HG02852 (cell line): ENCODE data around the gene ALG2.
"Not testable (repeated sequence)": the region's sequence is repeated elsewhere in the genome, so short reads cannot be mapped to it uniquely, and the experiment has no call there.

ENCODE experiments used
- ATAC-seq: cut with Tn5 transposase; IDR thresholded peaks from one replicate; pipeline ENCODE4 v1.9.1; 2021; ENCODE audit warnings: mild to moderate bottlenecking, moderate library complexity; ENCODE audit not compliant: unreplicated experiment

ALG2 gene

DNA sequence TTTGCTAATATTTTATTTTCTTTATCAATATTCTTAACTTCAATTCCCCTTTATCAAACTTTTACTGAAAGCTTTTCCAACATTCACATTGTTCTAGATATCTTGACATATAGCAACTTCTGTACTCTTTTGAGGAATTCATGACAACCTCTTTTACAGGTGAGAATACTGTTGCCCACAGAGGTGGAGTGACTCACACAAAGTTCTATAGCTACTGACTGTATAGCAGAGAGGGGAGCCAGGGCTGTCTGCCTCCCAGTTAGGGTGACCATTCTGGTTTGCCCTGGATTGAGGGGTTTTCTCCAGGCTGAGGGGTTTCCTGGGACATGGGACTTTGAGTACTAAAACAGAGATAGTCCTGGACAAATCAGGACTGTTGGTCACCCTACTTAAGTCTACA lies 16.6 kb upstream of the ALG2 start:
- no peak for ATAC-seq

DNA sequence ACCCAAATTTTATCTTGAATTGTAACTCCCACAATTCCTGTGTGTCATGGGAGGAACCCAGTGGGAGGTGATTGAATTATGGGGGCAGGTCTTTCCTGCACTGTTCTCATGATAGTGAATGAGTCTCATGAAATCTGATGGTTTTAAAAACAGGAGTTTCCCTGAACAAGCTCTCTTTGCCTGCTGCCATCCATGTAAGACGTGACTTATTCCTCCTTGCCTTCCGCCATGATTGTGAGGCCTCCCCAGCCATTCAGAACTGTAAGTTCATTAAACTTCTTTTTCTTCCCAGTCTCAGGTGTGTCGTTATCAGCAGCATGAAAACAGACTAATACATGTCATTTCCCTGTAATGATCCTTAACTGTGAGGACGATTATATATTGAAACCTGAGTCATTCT lies 16.1 kb upstream of the ALG2 start:
- ATAC-seq = not testable (repeated sequence)

- ATAC-seq = no peak
These were observed 15.6 kb upstream of the ALG2 start for GRCh38 chr9:99237356-99237755.

GRCh38 chr9:99235926-99236634 lies 14.3 kb upstream of the ALG2 start:
- peak; percentile 96 for ATAC-seq

- no peak for ATAC-seq
These were observed 13.3 kb upstream of the ALG2 start for GRCh38 chr9:99235069-99235468.

- no peak for ATAC-seq
These were observed 12.9 kb upstream of the ALG2 start for GRCh38 chr9:99234618-99235017.

DNA sequence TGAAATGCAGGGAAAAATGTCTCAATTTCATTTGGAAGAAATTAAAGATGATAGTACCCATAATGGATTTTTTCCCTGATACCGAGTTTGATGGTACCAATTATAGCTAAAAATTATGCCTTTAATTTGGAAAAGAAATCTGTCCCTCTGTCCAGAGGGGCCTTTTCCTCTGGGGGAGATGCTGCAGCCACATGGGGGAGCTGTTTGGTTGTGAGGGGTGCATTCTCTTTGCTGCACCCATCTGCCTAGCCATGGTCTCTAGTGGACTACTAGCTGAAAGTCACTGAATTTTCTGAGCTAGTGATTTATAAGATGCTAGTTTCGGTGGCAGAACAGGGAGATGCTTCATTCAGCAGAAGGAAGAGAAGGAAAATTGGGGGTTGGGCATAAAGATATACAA lies 10.0 kb upstream of the ALG2 start:
- no peak for ATAC-seq

- no peak for ATAC-seq
These were observed 8.5 kb upstream of the ALG2 start for GRCh38 chr9:99230206-99230605.

DNA sequence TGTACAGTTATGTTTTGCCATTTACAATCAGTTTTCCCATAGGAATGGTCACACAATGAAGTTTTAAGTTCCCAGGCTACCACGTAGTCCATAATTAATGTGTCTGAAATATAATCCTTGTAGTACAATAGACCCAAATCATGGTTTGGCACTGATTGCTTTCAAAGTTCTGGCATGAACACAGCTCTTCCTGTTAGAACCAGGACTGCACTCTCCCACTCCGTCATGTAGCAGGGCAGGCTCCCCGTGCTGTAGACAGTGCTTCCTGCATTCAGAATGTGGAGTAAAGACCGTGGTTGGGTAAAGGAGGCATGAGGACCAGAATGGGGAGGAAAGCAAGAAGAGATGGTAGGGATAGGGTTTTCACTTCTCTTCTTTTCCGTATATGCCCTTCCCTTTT lies 4.3 kb upstream of the ALG2 start:
- no peak for ATAC-seq

DNA sequence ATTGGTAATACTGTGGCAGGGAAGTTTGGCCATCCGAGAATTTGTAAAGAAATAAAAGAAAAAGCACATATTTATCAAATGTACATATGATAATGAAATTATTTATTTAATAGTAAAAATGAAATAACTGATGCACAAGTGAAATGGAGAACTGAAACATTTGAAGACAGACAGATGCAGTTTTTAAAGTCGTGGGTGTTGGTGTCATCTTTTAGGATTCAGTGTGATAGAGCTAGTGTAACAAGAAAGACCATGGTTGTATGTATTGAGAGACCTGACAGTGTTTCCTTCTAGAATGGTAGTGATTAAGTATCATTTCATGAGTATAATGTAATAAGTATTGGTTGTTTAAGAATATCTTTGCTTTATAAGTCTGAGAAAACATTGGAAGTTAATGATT lies 2.7 kb upstream of the ALG2 start:
- no peak for ATAC-seq

GRCh38 chr9:99222416-99223270 lies 901 bp upstream of the ALG2 start:
- ATAC-seq = no peak

GRCh38 chr9:99221266-99221620 lies 499 bp downstream of the ALG2 start:
- no peak for ATAC-seq

DNA sequence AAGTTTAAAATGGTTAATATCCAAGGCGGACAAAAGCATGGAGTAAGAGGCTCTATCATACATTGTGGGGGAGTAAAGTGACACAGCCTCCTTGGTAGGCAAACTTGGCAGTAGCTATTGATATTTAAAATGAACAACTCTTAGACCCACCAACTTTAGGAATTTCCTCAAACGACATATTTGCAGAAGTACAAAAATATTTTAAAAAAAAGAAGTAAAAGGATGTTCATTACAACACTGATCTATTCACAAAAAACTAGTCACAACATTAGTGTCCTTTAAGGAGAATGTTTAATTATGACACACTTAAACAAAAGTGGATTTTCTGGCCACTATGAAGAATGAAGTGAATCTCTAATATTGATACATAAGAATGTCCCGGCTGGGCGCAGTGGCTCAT lies 1.7 kb downstream of the ALG2 start:
- no peak for ATAC-seq

DNA sequence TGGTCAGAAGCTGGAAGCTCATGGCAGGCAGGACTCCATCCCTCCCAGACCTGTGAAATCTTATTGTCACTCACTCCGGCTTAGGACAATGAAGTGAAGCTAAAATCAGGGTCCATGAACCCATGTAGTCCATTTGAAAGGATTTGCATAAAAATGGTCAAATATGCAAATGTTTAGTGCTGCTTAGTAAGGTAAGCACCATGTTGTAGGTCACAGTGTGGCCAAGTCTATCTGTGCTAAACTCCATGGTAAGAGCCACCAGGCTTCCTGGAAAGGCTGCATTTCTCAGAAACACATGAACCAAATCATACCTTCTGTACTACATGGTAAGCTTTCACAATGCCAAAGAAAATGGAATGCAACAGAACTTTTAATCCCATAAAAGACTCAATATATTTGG lies 5.7 kb downstream of the ALG2 start:
- ATAC-seq = no peak

DNA sequence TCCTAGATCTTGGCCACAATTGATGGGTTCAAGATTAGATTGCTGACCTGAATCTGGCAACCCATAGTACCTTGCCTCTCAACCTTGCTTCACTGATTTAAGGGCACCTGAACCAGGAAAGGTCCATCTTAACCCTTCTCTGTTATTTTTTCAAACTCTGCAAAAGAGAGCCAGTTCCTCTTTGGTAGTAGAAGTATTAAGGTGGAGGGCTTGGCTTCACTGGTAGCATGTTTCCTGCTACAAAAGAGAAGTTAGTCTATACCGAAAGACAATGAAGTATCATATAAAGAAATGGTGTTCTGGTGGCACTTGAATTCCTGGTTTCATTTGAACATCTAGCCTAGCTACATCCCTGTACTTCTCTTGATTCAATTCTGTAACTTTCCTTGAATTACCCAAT lies 8.5 kb downstream of the ALG2 start:
- ATAC-seq = no peak

DNA sequence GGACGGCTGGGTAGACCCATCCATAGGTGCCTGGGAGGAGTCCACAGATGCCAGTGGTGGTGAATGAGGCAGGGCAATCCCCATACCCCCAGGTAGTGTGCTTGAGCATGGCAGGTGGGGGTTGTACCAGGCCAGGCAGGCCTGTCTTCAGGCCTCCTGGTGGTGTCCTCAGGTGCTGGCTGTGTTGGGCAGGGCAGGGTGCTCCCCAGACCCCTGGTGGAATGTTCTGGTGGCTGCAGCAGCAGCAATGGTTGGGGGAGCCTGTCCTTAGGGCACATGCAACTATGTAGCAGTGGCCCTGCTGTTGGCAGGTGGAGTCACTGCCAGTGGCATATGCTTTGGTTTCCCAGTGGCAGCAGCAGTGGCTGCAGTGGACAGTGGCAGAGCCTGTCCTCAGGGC lies 10.0 kb downstream of the ALG2 start:
- ATAC-seq = no peak

DNA sequence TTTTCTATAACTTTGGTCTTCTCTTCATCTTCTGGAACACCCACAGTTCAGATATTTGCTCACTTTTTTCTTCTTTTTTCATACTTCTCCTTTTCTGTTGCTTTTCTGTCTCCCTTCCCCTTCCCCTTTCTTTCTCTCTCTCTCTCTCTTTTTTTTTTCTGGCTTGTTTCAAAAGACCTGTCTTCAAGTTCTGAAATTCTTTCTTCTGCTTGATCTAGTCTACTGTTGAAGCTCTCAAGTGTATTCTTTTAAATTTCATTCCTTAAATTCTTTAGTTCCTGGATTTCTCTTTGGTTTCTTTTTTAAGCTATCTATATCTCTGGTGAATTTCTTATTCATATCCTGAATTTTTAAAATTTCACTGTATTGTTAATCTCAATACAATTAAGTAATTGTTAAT lies 11.2 kb downstream of the ALG2 start:
- ATAC-seq = no peak

DNA sequence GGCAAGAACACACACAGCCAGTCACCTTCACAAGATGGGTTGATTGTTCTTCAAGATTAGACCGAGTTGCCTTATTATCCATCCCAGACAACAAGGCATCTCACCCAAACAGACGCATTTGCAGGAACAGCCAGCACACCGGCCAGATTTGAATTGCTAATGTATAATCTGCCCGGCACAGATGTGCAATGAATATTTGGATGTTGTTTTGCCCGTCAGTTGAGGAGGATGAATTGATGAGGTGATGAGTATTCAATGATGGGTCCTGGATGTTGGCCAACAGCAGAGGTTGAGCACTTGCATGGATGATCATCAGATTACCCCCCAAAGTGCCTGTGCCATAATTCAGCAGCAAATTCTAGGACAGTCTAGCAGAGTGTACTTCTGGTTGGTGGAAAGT lies 20.1 kb downstream of the ALG2 start:
- ATAC-seq = no peak

DNA sequence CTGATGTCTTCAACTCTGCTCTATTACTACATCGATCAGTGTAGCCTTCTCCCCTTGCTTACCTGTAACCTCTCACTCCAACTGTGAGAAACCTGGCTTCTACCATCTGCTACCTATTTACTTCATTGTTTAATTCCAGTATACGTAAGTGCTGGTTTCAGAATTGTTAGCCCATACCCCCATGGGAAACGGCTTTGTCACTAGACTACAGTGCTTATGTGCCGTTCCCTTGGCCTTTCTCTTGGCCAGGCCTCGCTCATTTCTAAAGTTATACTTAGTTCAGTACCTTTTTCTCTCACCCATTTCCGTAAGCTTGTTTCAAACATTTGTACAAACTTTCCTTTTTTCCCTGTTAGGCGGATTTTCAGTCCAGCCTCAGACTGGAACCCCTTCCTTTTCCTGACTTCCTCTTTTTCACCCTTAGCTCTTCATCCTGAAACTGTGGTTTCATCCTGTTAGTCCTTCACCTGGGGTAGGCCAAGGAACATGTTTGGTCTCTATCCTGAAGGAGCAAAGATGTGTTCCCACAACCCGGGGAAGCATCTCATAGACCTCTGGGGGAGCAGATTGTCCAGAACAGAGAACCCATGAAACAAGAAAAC lies 21.7 kb downstream of the ALG2 start:
- ATAC-seq = no peak

DNA sequence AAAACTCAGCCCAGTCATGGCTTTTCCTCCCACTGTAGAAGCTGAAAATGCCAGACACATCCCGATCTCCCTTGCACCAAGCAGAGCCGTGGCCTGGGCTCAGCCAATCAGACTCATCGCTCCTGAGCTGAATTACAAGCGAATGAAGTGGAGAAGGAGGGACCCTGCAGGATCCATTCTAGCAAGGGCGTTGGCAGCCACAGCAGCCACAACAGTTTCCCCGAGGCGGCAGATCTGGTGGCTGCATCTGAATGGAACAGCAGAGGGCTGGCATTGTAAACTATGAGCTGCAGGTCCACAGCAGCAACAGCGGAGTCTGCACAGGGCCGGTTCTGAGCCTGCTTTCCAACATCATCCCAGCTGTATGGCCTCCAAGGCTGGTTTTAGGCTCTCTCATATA lies 23.8 kb downstream of the ALG2 start:
- no peak for ATAC-seq

DNA sequence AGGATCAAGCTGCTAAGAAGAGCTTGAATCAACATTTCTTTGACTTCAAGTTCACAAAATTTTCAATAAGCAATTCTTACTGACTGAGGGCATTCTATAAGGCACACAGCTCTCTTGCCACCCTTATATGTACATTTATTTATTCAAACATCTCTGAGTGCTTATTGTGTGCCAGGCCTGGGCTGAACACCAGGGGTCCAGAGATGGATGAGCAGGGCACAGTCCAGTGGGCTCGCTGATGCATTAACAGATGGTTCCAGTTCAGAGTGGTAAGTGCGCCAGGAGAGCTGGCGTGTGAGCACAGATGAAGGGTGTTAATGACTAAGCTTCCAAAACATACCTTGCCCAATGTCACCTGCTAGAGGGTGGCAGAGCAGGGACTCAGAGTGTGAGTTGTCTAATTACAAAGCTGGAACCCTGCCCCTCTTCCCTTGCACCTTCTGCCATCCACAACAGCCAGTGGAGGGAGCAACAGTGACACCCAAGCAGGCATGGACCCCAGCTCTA lies 24.6 kb downstream of the ALG2 start:
- ATAC-seq = no peak

GRCh38 chr9:99196484-99196883 lies 25.3 kb downstream of the ALG2 start:
- not testable (repeated sequence) for ATAC-seq
